ENCODE measurements around the gene LRPPRC.

The LRPPRC gene

GRCh38 chr2:43872151-43872550 is 123.6 kb downstream of the LRPPRC start:
- DNase-seq (ENCODE audit: low read depth, low spot score), result no peak

GRCh38 chr2:43855292-43855691 is 140.5 kb downstream of the LRPPRC start:
- DNase-seq (ENCODE audit: low read depth, low spot score), result no peak

GRCh38 chr2:43854671-43855070 is 141.1 kb downstream of the LRPPRC start:
- no peak for DNase-seq (ENCODE audit: low read depth, low spot score)

- no peak for DNase-seq (ENCODE audit: low read depth, low spot score)
Measured at GRCh38 chr2:43853141-43854081, 142.4 kb downstream of the LRPPRC start.

GRCh38 chr2:43852196-43852730 is 143.5 kb downstream of the LRPPRC start:
- DNase-seq (ENCODE audit: low read depth, low spot score), result no peak

- DNase-seq (ENCODE audit: low read depth, low spot score), result no peak
Measured at GRCh38 chr2:43851011-43851980, 144.5 kb downstream of the LRPPRC start.

- DNase-seq (ENCODE audit: low read depth, low spot score), result no peak
Measured at GRCh38 chr2:43848214-43848613, 147.6 kb downstream of the LRPPRC start.

GRCh38 chr2:43846140-43846793 is 149.5 kb downstream of the LRPPRC start:
- no peak for DNase-seq (ENCODE audit: low read depth, low spot score)

GRCh38 chr2:43845181-43845580 is 150.6 kb downstream of the LRPPRC start:
- no peak for DNase-seq (ENCODE audit: low read depth, low spot score)

- DNase-seq (ENCODE audit: low read depth, low spot score), result no peak
Measured at GRCh38 chr2:43842866-43843226, 152.9 kb downstream of the LRPPRC start.

GRCh38 chr2:43841949-43842865 is 153.6 kb downstream of the LRPPRC start:
- no peak for DNase-seq (ENCODE audit: low read depth, low spot score)

- DNase-seq (ENCODE audit: low read depth, low spot score), result no peak
Measured at GRCh38 chr2:43840965-43841364, 154.8 kb downstream of the LRPPRC start.

- no peak for DNase-seq (ENCODE audit: low read depth, low spot score)
Measured at GRCh38 chr2:43839776-43840564, 155.8 kb downstream of the LRPPRC start.

- no peak for DNase-seq (ENCODE audit: low read depth, low spot score)
Measured at GRCh38 chr2:43838560-43839267, 157.1 kb downstream of the LRPPRC start, which contains the start of the genes ABCG5 and ABCG8. TSS of gene ABCG5 (minus strand) at chr2:43838839. CDS start at chr2:43838679, 160 bp downstream. TSS of gene ABCG8 (plus strand) at chr2:43838971. CDS start at chr2:43839054, 83 bp downstream.

GRCh38 chr2:43837831-43838559 is 157.8 kb downstream of the LRPPRC start:
- no peak for DNase-seq (ENCODE audit: low read depth, low spot score)

GRCh38 chr2:43837033-43837432 is 158.8 kb downstream of the LRPPRC start:
- no peak for DNase-seq (ENCODE audit: low read depth, low spot score)
